Lung (tissue), 12 donors: Measurements from ENCODE around the gene CEACAM6. TPM values are rescaled to one million over a fixed set of nuclear protein-coding genes. Genes with fewer than 3 reads are reported as not detected.

Source experiments
- ATAC-seq: fragments of 200-7000 bp; cut with Tn5 transposase; one replicate; pipeline ENCODE4 v1.9.1; 2020; ENCODE audit warnings: moderate number of reproducible peaks; ENCODE audit not compliant: insufficient read depth, low FRiP score
- DNase-seq, 3 donors: peaks; one replicate each; pipeline ENCODE4 v3.0.0-alpha.2; 2013 to 2017
- H3K27ac ChIP-seq, 2 donors: one replicate each; pipeline ENCODE4 v1.5.1; 2013; ENCODE audit warnings: mild to moderate bottlenecking in 2 of 2, moderate library complexity in 2 of 2, control low read depth in 1 of 2, inconsistent platforms in 1 of 2, low read depth in 1 of 2, low read length in 1 of 2
- H3K27me3 ChIP-seq, 3 donors: one replicate each; pipeline ENCODE4 v1.5.1; 2013; ENCODE audit warnings: low read length in 2 of 3; ENCODE audit not compliant: control insufficient read depth in 3 of 3, insufficient read depth in 3 of 3
- H3K36me3 ChIP-seq, 4 donors: one replicate each; pipeline ENCODE4 v1.5.1; 2013; ENCODE audit warnings: low read length in 4 of 4, mild to moderate bottlenecking in 1 of 4, moderate library complexity in 1 of 4; ENCODE audit not compliant: control insufficient read depth in 4 of 4, insufficient read depth in 4 of 4
- H3K4me1 ChIP-seq, 5 donors: one replicate each; pipeline ENCODE4 v1.5.1; 2013; ENCODE audit warnings: low read length in 5 of 5, mild to moderate bottlenecking in 2 of 5, moderate library complexity in 1 of 5; ENCODE audit not compliant: control insufficient read depth in 5 of 5, insufficient read depth in 5 of 5
- H3K4me3 ChIP-seq: one replicate; pipeline ENCODE4 v1.5.1; 2013; ENCODE audit warnings: mild to moderate bottlenecking, control low read depth, moderate library complexity
- H3K9ac ChIP-seq, 2 donors: one replicate each; pipeline ENCODE4 v1.5.1; 2013; ENCODE audit warnings: low read length in 2 of 2, control low read depth in 1 of 2; ENCODE audit not compliant: insufficient read depth in 1 of 2
- H3K9me3 ChIP-seq, 4 donors: one replicate each; pipeline ENCODE4 v1.5.1; 2013; ENCODE audit warnings: low read length in 3 of 4, mild to moderate bottlenecking in 1 of 4, moderate library complexity in 1 of 4; ENCODE audit not compliant: control insufficient read depth in 4 of 4, insufficient read depth in 3 of 4
- CTCF ChIP-seq: IDR thresholded peaks from 2 replicates; pipeline ENCODE4 v1.5.1; 2012; ENCODE audit warnings: mild to moderate bottlenecking; ENCODE audit errors: control extremely low read depth, extremely low read depth
- WGBS, 2 donors: extraction: QIAGEN DNeasy Blood & Tissue Kit; methylation state at CpG; one replicate each; pipeline ENCODE4 v1.1.7; 2013; 5-methylcytosine and 5-hydroxymethylcytosine counted together
- polyA plus RNA-seq, 2 donors: library from polyadenylated mRNA; stranded (reverse); fragments of 200-250 nt; gene quantifications; one replicate each; pipeline ENCODE4 v1.2.1, GENCODE V29; 2013
- total RNA-seq, 2 donors: library from RNA; depleted of rRNA in 1 of 2; stranded (reverse); fragments of >200 nt in 1 of 2; gene quantifications; one replicate each; pipeline ENCODE4 v1.2.1, GENCODE V29; 2014 to 2021
- donor health status: control.
- donor health status: control.
- donor health status: Bipolar disorder and iron deficiency.
- donor health status: healthy.
- donor health status: DM: yes; HTN: yes; CAD: no.

Gene CEACAM6
- total and polyA plus RNA-seq, 4 donors, result 5.2 to 280 (median 143) TPM

- no peak overlapping the region for H3K4me3 ChIP-seq
- TF ChIP-seq CTCF, result no peak
- DNase-seq (no peak), ATAC-seq (no peak)
- H3K27ac ChIP-seq, result peak overlapping the region in 1 of 2 donors; percentile 59
- no peaks in the 10 kb centered on the region for H3K27me3 ChIP-seq
- 62 to 64% methylated on average over 4 of the region's 4 CpGs for WGBS, 2 donors
- no peak overlapping the region for H3K9ac ChIP-seq
- no peaks in the 10 kb centered on the region for H3K4me1 ChIP-seq
- peaks cover 0 to 3% (median 0%) of the 10 kb centered on the region in 4 donors for H3K9me3 ChIP-seq
- no peaks in the 10 kb centered on the region for H3K36me3 ChIP-seq
Observed at GRCh38 chr19:41810301-41810700, 55.0 kb downstream of the CEACAM6 start.

GRCh38 chr19:41811036-41811435 lies 55.7 kb downstream of the CEACAM6 start:
- Histone ChIP-seq H3K4me1 (no peaks in the 10 kb centered on the region), H3K27ac (peak overlapping the region in 1 of 2 donors; percentile 59), H3K9me3 (peaks cover 0 to 3% (median 0%) of the 10 kb centered on the region in 4 donors), H3K9ac (no peak overlapping the region), H3K36me3 (no peaks in the 10 kb centered on the region), H3K27me3 (no peaks in the 10 kb centered on the region), H3K4me3 (no peak overlapping the region)
- no peak for TF ChIP-seq CTCF
- DNase-seq, result no peak
- no peak for ATAC-seq
- 18 to 38% methylated on average over 3 of the region's 3 CpGs for WGBS, 2 donors

- Histone ChIP-seq H3K27me3 (no peaks in the 10 kb centered on the region), H3K4me1 (no peaks in the 10 kb centered on the region), H3K4me3 (no peak overlapping the region), H3K9ac (no peak overlapping the region), H3K36me3 (no peaks in the 10 kb centered on the region), H3K27ac (no peak overlapping the region), H3K9me3 (peaks cover 0 to 3% (median 0%) of the 10 kb centered on the region in 4 donors)
- WGBS, 2 donors, result 68 to 77% methylated on average over 3 of the region's 3 CpGs
- DNase-seq (no peak), ATAC-seq (no peak)
- TF ChIP-seq CTCF, result no peak
Observed at GRCh38 chr19:41811981-41812380, 56.7 kb downstream of the CEACAM6 start.

- H3K27me3 ChIP-seq, result no peaks in the 10 kb centered on the region
- no peak overlapping the region for H3K27ac ChIP-seq
- no peaks in the 10 kb centered on the region for H3K9me3 ChIP-seq
- H3K4me1 ChIP-seq, result no peaks in the 10 kb centered on the region
- H3K4me3 ChIP-seq, result no peak overlapping the region
- no peak for DNase-seq
- H3K36me3 ChIP-seq, result no peaks in the 10 kb centered on the region
- ATAC-seq, result no peak
- H3K9ac ChIP-seq, result no peak overlapping the region
- 62 to 78% methylated on average over 4 of the region's 4 CpGs for WGBS, 2 donors
- TF ChIP-seq CTCF, result no peak
Observed at GRCh38 chr19:41813911-41814310, 58.6 kb downstream of the CEACAM6 start.
